Peyer's patch (tissue), 4 donors: ENCODE measurements around the gene SCGB3A1. TPM values are rescaled to one million over a fixed set of nuclear protein-coding genes. Genes with fewer than 3 reads are reported as not detected.

ENCODE experiments used
- DNase-seq, 3 donors: peaks; one replicate each; pipeline ENCODE4 v3.0.0-alpha.2; 2017 to 2019
- H3K27ac ChIP-seq, 4 donors: fragments of 200-600 bp; sonication (generic); one replicate each; pipeline ENCODE4 v1.5.1; 2016 to 2019
- H3K27me3 ChIP-seq, 2 donors: fragments of 200-600 bp; sonication (generic); one replicate each; pipeline ENCODE4 v1.5.1; 2019
- H3K36me3 ChIP-seq, 3 donors: fragments of 200-600 bp; sonication (generic); one replicate each; pipeline ENCODE4 v1.5.1; 2016 to 2019
- H3K4me1 ChIP-seq, 4 donors: fragments of 200-600 bp; sonication (generic); one replicate each; pipeline ENCODE4 v1.5.1; 2016 to 2019
- H3K4me3 ChIP-seq, 4 donors: fragments of 200-600 bp; sonication (generic); 1 replicate in 3 of 4; 2 replicates in 1 of 4; pipeline ENCODE4 v1.5.1; 2016 to 2019; ENCODE audit warnings: mild to moderate bottlenecking in 1 of 4
- H3K9me3 ChIP-seq, 4 donors: fragments of 200-600 bp; sonication (generic); one replicate each; pipeline ENCODE4 v1.5.1; 2016 to 2019; ENCODE audit warnings: mild to moderate bottlenecking in 1 of 4
- POLR2A ChIP-seq, 2 donors: fragments of 450-650 bp; IDR thresholded peaks; one replicate each; pipeline ENCODE4 v1.5.1; 2017; ENCODE audit warnings: antibody characterized with exemption in 2 of 2, mild to moderate bottlenecking in 2 of 2, moderate library complexity in 2 of 2
- total RNA-seq, 4 donors: library from RNA; depleted of rRNA; stranded (reverse); fragments of >200 nt; gene quantifications; one replicate each; pipeline ENCODE4 v1.1.0, GENCODE V29; 2016
- TF ChIP-seq, protein P1 (sequence below), 6 experiments: fragments of 450-650 bp in 4 of 6; fragments of 200-600 bp in 2 of 6; sonication (generic) in 1 of 6; IDR thresholded peaks; one replicate each; pipeline ENCODE4 v1.5.1; 2017 to 2019; ENCODE audit warnings: antibody characterized with exemption in 6 of 6, mild to moderate bottlenecking in 3 of 6, moderate library complexity in 1 of 6

Gene SCGB3A1
- total RNA-seq, 4 donors from 2014 or later: not detected

DNA sequence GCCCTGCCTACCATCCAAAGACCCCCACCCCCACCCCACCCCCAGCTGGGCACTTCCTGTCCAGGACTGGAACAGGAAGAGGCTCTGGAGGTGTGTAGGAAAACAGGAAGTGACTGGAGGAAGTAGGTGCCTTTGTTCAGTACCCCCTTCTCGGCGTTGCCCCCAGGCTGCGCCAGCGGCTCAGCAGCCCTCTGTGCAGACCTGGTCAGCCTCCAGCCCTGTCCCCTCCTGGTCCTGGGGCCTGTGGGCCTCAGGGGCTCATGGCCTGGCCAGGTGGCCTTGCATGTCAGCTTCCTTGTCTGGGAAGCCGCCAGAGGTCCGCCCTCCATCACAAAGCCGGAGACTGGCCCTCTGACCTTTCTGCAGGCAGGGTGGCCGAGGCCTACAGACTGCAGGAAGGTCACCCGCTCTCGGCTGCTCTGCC lies 32.1 kb upstream of the SCGB3A1 start:
- Histone ChIP-seq H3K36me3 (no peaks in the 10 kb centered on the region), H3K27me3 (no peaks in the 10 kb centered on the region), H3K4me1 (no peaks in the 10 kb centered on the region), H3K4me3 (no peak overlapping the region), H3K27ac (no peak overlapping the region), H3K9me3 (no peaks in the 10 kb centered on the region)
- TF ChIP-seq, protein P1, sequence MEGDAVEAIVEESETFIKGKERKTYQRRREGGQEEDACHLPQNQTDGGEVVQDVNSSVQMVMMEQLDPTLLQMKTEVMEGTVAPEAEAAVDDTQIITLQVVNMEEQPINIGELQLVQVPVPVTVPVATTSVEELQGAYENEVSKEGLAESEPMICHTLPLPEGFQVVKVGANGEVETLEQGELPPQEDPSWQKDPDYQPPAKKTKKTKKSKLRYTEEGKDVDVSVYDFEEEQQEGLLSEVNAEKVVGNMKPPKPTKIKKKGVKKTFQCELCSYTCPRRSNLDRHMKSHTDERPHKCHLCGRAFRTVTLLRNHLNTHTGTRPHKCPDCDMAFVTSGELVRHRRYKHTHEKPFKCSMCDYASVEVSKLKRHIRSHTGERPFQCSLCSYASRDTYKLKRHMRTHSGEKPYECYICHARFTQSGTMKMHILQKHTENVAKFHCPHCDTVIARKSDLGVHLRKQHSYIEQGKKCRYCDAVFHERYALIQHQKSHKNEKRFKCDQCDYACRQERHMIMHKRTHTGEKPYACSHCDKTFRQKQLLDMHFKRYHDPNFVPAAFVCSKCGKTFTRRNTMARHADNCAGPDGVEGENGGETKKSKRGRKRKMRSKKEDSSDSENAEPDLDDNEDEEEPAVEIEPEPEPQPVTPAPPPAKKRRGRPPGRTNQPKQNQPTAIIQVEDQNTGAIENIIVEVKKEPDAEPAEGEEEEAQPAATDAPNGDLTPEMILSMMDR (IDR thresholded peaks at IDR 0.05): no peak
- TF ChIP-seq POLR2A (IDR thresholded peaks at IDR 0.05): no peak
- DNase-seq: no peak

DNA sequence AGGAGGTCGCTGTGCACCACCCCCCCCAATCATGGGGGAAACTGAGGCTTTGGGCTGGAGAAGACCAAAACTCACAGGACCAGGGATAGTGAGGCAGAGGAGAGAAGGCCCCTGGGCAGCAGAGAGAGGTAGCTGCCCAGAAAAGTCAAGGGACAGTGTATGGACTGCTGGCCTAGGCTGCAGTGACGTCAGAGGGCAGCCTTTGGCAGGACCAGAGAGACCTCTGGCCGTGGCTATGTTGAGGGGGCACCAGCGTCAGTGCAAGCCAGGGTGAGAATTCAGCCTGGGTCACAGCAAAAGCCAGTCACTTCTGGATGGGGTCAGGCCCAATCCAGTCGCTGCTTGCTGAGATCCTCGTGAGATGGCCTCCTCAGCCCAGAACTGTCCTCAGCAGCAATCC lies 31.6 kb upstream of the SCGB3A1 start:
- no peak for DNase-seq
- no peaks in the 10 kb centered on the region for H3K27me3 ChIP-seq
- H3K36me3 ChIP-seq: no peaks in the 10 kb centered on the region
- no peak overlapping the region for H3K4me3 ChIP-seq
- H3K4me1 ChIP-seq: no peaks in the 10 kb centered on the region
- H3K27ac ChIP-seq: no peak overlapping the region
- H3K9me3 ChIP-seq: no peaks in the 10 kb centered on the region
- no peak for TF ChIP-seq POLR2A (IDR thresholded peaks at IDR 0.05)
- TF ChIP-seq, protein P1 (IDR thresholded peaks at IDR 0.05): no peak

DNA sequence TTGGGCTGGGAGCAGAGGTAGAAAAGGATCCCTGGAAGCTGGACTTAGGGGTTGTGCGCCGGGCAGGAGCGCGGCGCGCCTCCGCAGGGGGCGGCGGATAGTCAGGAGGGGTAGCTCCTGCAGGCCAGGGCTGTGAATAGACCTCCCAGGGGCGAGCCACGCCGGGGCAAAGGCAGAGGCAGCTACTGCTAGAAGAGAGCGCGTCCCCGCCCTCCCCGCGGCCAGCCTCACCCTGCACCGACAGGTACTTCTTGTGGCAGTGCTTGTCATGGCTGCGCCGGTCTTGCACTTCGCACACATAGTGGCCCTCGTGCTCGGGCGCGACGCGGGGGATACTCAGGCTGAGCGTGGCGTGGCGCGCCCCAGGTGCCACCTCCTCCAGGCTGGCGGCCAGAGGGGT lies 30.0 kb upstream of the SCGB3A1 start:
- Histone ChIP-seq H3K4me1 (no peaks in the 10 kb centered on the region), H3K27ac (no peak overlapping the region), H3K27me3 (no peaks in the 10 kb centered on the region), H3K9me3 (no peaks in the 10 kb centered on the region), H3K4me3 (no peak overlapping the region), H3K36me3 (no peaks in the 10 kb centered on the region)
- no peak for DNase-seq
- TF ChIP-seq, protein P1 (IDR thresholded peaks at IDR 0.05): no peak

DNA sequence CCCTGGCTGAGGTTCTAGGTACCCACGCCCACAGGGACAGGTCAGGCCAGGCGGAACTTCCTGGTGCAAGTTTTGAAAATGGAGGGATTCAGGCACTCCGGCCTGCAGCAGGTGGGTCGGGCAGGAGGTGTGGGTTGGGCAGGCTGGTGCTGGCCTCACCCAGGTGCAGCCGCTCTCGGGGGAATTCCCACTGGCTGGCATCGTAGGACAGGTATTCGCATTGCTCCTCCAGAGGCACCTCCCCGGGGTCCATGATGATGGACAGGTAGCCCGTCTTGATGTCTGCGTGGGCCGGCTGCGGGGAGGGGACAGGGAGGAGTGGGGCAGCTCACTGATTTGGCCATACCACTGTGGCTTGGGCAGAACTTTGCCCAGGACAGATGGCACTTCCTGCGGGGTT lies 28.7 kb upstream of the SCGB3A1 start:
- Histone ChIP-seq H3K9me3 (no peaks in the 10 kb centered on the region), H3K27ac (no peak overlapping the region), H3K36me3 (no peaks in the 10 kb centered on the region), H3K27me3 (no peaks in the 10 kb centered on the region), H3K4me3 (no peak overlapping the region), H3K4me1 (no peaks in the 10 kb centered on the region)
- no peak for DNase-seq
- TF ChIP-seq, protein P1 (IDR thresholded peaks at IDR 0.05): no peak
- no peak for TF ChIP-seq POLR2A (IDR thresholded peaks at IDR 0.05)

DNA sequence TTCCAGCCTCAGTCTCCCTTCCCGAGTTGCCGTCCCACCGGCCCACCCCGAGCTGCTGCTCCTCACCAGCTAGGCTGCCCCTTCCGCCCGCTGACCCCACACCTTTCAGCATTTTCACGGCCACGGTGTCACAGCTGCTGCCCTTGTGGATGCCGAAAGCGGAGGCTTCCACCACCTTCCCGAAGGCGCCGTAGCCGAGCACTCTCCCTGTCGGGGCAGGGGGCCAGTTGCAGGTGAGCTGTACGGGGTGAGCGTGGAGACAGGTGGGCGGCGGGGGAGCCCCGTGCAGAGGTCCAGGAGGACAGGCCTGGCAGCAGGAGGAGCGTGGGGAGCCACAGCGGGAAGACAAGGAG lies 28.2 kb upstream of the SCGB3A1 start:
- Histone ChIP-seq H3K9me3 (no peaks in the 10 kb centered on the region), H3K27ac (no peak overlapping the region), H3K4me3 (no peak overlapping the region), H3K27me3 (no peaks in the 10 kb centered on the region), H3K4me1 (no peaks in the 10 kb centered on the region), H3K36me3 (no peaks in the 10 kb centered on the region)
- no peak for TF ChIP-seq POLR2A (IDR thresholded peaks at IDR 0.05)
- TF ChIP-seq, protein P1 (IDR thresholded peaks at IDR 0.05): no peak
- no peak for DNase-seq
